NCI-H345 (cell line): ENCODE data around the gene ELFN1.
"Not testable (repeated sequence)": the region's sequence is repeated elsewhere in the genome, so short reads cannot be mapped to it uniquely, and the experiment has no call there.

Experiments used
- DNase-seq: peaks from one replicate; lab custom pipeline; 2025; lab: John Stamatoyannopoulos, UW

The ELFN1 gene

GRCh38 chr7:1757601-1758000 is 87.5 kb downstream of the ELFN1 start:
- no peak for DNase-seq

GRCh38 chr7:1758028-1758858 is 88.2 kb downstream of the ELFN1 start:
- DNase-seq: peak; percentile 37

DNA sequence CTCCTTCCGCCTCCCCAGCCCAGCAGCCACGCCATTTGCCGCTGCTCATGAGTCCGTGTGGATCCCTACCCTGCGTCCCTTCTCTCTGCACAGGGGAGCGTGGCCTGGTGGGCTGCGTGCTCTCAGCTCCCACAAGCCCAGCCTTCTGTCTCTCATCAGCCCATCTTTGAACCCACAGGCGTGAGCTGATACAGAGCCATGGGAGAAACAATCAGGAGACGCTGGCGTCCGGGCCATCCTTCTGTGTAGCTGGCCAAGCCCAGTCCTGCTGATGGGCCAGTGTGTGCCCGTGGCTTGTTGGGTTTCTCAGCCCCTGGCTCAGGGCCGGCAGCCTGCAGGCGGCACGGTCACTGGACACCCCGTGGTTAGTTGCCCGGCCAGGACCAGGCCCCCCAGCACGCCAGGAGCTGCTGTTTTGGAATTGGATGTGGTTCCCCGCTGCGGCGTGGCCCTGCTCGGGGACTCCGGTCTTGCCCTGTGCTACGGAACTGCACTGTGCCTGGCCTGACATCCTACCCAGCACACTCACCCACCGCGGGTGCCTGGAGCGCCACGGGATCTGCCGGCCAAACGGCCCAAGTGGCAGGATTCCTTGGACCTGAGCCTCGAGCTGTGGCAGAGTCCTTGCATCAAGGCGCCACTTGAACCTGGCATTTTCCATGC is 88.9 kb downstream of the ELFN1 start:
- no peak for DNase-seq

GRCh38 chr7:1761097-1761496 is 91.0 kb downstream of the ELFN1 start:
- no peak for DNase-seq

DNA sequence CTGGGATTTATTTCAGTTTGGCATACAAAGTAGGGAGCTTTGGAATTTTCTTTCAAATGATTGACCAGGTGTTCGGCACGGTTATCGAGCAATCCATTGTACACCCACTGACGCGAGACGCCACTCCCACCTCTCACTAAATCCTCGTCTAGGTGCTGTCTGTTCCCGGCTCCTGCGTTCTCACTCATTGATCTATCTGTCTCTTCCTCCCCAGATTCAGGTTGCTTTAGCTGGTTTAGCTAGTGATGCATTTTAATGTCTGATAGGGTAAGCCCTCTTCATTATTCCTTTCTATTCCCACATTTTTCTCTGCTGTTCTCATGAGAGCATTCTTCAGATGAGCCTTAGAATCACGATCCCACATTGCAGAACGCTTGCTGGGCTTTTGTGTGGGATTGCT is 91.7 kb downstream of the ELFN1 start:
- no peak for DNase-seq

DNA sequence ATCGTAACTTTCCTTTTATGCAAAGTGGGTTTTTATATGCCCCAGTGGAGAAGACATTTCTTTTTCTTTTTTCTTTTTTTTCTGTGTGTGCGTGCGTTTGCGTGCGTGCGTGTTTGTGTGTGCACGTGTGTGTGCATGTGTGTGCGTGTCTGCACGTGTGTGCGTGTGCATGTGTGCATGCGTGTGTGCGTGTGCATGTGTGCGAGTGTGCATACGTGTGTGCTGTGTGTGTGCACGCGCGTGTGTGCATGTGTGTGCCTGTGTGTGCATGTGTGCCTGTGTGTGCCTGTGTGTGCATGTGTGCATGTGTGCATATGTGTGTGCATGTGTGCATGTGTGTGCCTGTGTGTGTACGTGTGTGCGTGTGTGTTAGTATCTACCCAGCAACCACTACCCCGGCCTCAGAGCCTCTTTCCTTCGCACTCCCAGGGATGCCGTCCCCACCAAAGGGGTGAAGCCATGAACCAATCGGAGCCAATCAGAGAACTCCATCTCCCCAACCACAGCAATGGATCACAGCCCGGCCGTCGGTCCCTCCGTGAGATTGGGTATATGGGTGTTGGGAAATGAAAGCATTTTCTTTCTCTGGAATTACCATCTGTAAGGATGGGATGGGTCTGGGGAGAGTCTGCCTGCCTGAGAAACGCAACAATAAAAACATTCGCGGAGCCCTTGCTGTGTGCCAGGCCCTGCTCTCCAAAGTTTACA is 92.3 kb downstream of the ELFN1 start:
- DNase-seq: no peak

DNA sequence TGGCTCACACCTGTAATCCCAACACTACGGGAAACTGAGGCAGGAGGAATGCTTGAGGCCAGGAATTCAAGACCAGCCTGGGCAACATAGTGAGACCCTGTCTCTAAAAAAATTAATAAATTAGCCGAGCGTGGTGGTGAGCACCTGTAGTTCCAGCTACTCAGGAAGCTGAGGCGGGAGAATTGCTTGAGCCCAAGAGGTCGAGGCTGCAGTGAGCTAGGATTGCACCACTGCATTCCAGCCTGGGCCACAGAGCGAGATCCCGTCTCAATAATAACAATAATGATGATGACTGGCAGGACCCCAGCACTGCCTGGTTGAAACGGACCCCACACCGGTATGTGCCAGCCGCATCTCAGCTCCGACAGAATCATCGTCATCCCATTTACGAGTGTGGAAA is 93.0 kb downstream of the ELFN1 start:
- no peak for DNase-seq

DNA sequence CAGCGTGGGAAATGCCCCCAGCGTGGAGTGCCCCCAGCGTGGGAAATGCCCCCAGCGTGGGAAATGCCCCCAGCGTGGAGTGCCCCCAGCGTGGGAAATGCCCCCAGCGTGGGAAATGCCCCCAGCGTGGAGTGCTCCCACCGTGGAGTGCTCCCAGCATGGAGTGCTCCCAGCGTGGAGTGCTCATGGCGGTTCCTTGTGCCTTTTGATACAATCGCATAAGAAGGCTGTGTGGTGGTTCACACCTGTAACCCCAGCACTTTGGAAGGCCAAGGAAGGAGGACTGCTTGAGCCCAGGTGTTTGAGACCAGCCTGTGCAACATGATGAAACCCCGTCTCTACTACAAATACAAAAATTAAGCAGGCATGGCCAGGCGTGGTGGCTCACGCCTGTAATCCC is 93.8 kb downstream of the ELFN1 start:
- not testable (repeated sequence) for DNase-seq

GRCh38 chr7:1765336-1765735 is 95.3 kb downstream of the ELFN1 start:
- no peak for DNase-seq

DNA sequence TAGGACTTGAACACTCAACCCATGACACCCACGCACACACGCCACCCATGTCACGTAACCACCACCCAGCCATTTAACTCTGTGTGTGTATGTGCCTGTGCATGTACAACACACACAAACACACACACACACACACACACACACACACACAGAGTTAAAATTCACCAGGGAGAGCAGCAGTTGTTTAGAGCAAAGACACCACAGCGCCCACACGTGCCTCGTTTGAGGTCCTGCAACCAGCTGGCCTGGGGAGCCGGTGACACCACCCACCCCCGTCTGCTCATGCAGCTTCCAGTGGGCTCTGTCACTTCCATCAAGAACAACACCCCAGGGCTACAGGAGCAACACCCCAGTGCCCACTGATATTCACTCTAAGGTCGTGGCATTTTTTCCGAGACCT is 97.4 kb downstream of the ELFN1 start:
- no peak for DNase-seq

DNA sequence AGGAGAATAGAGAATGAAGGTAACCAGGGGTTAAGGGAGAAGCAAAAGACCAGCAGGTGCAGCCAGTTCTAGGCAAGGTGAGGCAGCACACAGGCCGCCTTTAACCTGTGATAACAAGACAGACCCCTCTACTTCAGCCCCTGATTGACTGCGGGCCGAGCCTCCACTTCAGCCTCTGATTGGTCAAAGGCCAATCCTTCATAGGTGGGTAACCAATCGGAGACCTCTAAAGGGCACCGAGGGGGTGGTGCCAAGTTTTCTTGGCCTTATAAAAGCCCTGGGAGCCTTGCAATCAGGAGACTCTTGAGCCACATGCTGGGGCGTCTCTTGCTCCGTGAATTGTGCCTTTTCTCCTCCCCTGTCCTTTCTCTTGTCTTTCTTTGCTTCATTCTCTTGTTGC is 98.8 kb downstream of the ELFN1 start:
- no peak for DNase-seq

DNA sequence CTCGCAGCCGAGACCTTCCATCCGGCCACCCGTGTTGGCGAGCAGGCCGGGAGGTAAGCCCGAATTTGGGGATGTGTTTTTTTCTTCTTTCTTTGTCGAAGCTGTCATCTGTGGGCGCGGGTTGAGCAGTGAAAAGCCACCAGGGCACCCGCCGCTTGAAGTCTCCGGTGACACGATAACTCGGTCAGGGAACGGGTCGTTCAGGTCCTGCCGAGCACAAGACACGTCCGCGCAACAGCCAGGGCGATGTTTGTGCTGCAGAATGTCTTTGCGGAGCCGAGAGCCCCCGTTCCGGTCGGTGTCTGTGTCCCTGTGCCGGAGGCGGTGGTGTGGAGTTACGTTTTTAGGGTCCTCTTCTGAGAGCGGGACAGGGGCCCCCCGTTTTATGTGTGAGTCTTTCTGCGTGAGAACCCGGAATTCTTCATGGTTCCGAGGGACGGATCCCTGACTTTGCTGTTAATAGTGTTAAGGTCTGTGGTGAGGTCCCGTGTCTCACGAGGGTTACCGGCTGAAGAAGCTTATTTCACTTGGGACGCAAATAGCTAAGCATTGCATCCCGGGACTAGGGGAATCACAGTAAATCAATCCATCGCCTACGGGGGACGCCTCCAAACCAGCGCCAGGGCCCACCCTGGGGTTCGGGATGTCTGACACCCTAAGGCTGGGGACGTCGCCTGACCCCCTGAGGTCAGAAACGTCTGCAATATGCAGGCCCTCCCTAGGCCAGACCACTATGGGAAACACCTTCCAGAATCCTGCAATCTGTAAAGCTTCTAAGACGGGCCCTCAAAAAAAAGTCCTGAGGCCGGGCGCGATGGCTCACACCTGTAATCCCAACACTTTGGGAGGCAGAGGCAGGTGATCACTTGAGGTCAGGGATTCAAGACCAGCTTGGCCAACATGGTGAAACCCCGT is 99.5 kb downstream of the ELFN1 start:
- DNase-seq: no peak

DNA sequence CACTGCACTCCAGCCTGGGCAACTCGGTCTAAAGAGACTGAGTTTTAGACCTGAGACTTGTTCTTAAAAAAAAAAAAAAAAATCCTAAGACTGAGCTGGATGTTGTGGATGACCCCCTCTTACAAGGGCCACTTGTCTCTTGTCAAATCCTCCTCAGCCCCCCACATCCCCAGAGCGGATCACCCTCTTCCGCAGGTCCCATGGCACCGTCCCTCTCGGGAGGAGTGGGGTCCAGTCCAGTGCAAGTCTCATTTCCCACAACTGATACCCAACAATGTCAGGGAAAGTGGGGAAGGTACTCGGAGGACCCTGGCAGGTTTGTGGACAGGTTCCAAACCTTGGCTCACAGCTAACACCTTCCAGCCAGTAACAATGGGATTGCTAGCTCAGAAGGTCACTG is 100.3 kb downstream of the ELFN1 start:
- DNase-seq: no peak

- no peak for DNase-seq
These were observed 105.3 kb downstream of the ELFN1 start for GRCh38 chr7:1775389-1775788.

GRCh38 chr7:1777122-1777521 is 107.0 kb downstream of the ELFN1 start:
- DNase-seq: no peak

- DNase-seq: no peak
These were observed 109.4 kb downstream of the ELFN1 start for GRCh38 chr7:1779445-1779844.

DNA sequence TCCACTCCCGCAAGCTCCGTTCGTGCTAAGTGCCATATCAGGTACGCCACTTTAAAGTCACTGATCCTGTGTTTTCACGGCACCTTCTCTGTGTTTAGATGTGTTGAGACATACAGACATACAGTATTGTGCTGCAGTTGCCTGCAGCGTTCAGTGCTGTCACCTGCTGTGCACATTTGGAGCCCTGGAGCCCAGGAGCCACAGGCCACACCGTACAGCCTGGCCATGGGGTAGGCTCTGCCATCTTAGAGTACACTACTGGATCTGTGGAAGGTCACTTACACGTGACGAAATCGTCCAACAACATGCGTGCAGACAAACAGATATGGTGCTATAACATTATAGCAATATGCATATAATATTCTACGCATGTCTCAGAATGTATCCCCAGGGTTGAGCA is 111.3 kb downstream of the ELFN1 start:
- no peak for DNase-seq

DNA sequence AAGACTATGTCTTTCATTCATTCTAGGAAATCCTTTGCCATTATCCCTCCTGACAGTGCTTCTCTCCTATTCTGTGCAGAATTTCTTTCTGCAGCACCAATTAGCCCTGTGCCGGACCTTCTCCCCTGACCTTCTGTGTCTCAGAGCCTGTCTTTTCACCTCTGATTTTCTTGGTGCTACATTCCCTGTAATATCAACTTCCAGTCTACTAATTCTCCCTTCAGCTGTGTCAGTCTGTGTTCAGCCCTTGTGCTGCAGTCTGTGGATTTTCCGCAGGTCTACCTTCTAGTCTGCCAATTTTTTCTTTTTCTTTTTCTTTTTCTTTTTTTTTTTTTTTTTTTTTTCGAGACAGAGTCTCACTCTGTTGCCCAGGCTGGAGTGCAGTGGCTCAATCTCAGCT is 115.8 kb downstream of the ELFN1 start:
- DNase-seq: no peak

GRCh38 chr7:1787241-1787640 is 117.2 kb downstream of the ELFN1 start:
- DNase-seq: no peak

GRCh38 chr7:1787681-1788235 is 117.7 kb downstream of the ELFN1 start:
- no peak for DNase-seq

DNA sequence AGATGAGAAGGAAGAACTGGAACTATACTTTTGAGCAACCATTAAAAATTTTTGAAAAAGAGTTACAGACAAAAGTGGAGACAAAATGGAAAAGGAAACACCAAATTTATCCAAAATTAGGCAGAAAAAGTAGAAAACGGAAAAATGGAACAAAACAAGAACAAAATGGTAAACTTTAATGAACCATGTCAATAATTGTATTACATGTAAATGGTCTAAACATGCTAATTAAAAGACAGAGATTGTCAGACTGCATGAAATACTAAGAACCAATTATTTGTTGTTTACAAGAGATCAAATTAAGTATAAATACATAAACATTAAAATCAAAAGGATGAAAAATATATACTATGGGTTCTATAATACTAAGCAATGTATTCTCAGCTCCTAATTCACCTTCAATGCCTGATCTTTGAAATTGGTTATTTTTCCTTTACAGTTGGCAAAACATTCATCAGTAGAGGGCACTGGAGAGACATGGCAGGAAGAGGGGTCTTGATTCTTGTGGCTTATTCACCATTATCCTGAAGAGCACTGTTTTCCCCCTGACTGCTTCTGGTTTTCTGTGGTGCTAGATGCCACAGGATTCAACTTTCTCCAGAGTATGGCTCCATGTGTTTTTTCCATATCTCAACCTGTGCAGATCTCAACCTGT is 124.9 kb downstream of the ELFN1 start:
- DNase-seq: no peak
